ENCODE measurements around the gene SFT2D1. TPM values are rescaled to one million over a fixed set of nuclear protein-coding genes. Genes with fewer than 3 reads are reported as not detected.

The SFT2D1 gene
- total RNA-seq, 2 experiments from 2014 or later = 39.0 to 42.6 TPM

GRCh38 chr6:166318649-166319600 lies 23.4 kb downstream of the SFT2D1 start:
- DNase-seq (no peak), ATAC-seq (no peak)
- Mint-ChIP-seq H3K9me3 (no peaks in the 10 kb centered on the region), H3K4me3 (no peak overlapping the region), H3K27ac (no peak overlapping the region), H3K4me1 (ENCODE audit: low read depth) (no peaks in the 10 kb centered on the region), H3K36me3 (ENCODE audit: low read depth) (peaks cover 4% of the 10 kb centered on the region), H3K27me3 (no peaks in the 10 kb centered on the region)
- ChIA-PET POLR2A (no interaction called here), CTCF (interaction anchor here (0.8 to 2.1 kb wide), 4 partner anchors 62 to 85 kb away, joined by 3 to 8 read pairs (median 4); no protein-coding TSS in a partner anchor)
- no peak for TF ChIP-seq CTCF (IDR thresholded peaks at IDR 0.05)
- intact Hi-C loops (cut with micrococcal nuclease) = no loop called here

- Mint-ChIP-seq H3K4me3 (no peak overlapping the region), H3K27me3 (no peaks in the 10 kb centered on the region), H3K36me3 (ENCODE audit: low read depth) (peaks cover 2% of the 10 kb centered on the region), H3K4me1 (ENCODE audit: low read depth) (no peaks in the 10 kb centered on the region), H3K27ac (no peak overlapping the region), H3K9me3 (no peaks in the 10 kb centered on the region)
- ChIA-PET CTCF (interaction anchor here (0.8 to 2.1 kb wide), 3 partner anchors 63 to 75 kb away, joined by 3 to 8 read pairs (median 4); no protein-coding TSS in a partner anchor), POLR2A (no interaction called here)
- ATAC-seq (no peak), DNase-seq (no peak)
- TF ChIP-seq CTCF (IDR thresholded peaks at IDR 0.05) = no peak
- intact Hi-C loops (cut with micrococcal nuclease) = no loop called here
Measured at GRCh38 chr6:166318227-166318626, 24.1 kb downstream of the SFT2D1 start.

- ATAC-seq = no peak
- CTCF ChIA-PET = interaction anchor here (0.8 to 2.1 kb wide), 4 partner anchors 64 to 75 kb away, joined by 3 to 8 read pairs (median 4); no protein-coding TSS in a partner anchor
- no peak for TF ChIP-seq CTCF (IDR thresholded peaks at IDR 0.05)
- intact Hi-C loops (cut with micrococcal nuclease) = no loop called here
- H3K4me3 Mint-ChIP-seq = no peak overlapping the region
- H3K27ac Mint-ChIP-seq = no peak overlapping the region
- DNase-seq = no peak
- no peaks in the 10 kb centered on the region for H3K27me3 Mint-ChIP-seq
- H3K36me3 Mint-ChIP-seq (ENCODE audit: low read depth) = no peaks in the 10 kb centered on the region
- H3K4me1 Mint-ChIP-seq (ENCODE audit: low read depth) = no peaks in the 10 kb centered on the region
- no peaks in the 10 kb centered on the region for H3K9me3 Mint-ChIP-seq
- POLR2A ChIA-PET = no interaction called here
Measured at GRCh38 chr6:166317261-166318212, 24.8 kb downstream of the SFT2D1 start.

GRCh38 chr6:166315436-166315835 lies 26.9 kb downstream of the SFT2D1 start:
- Mint-ChIP-seq H3K4me1 (ENCODE audit: low read depth) (no peaks in the 10 kb centered on the region), H3K4me3 (no peak overlapping the region), H3K36me3 (ENCODE audit: low read depth) (no peaks in the 10 kb centered on the region), H3K27me3 (no peaks in the 10 kb centered on the region), H3K27ac (no peak overlapping the region), H3K9me3 (no peaks in the 10 kb centered on the region)
- intact Hi-C loops (cut with micrococcal nuclease) = no loop called here
- ChIA-PET CTCF (no interaction called here), POLR2A (no interaction called here)
- DNase-seq = no peak
- no peak for TF ChIP-seq CTCF (IDR thresholded peaks at IDR 0.05)
- no peak for ATAC-seq
